Measurements from ENCODE around the gene CDK5RAP2.

Gene CDK5RAP2

DNA sequence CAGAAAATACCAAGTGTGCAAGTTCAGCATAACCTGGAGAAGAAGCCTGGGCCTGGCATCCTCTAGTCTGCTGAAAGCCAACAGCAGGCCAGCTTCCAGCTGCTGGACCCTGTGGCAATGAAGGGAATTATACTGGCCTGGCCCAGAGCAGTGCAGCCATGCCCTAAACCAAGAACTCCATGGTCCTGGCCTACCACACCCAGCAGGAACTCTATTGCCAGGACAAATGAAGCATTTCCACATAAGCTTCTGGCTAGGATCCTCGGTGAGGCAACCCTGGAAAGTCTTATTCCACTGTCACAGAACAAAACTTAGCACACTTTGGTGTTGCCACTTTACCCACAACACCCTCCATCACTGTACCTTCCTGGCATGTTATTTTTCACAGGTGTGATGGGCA is 35.5 kb downstream of the CDK5RAP2 start:
- no peak for DNase-seq (ENCODE audit: low read depth in 1 of 2, low spot score in 1 of 2)
- TF ChIP-seq, protein P1, sequence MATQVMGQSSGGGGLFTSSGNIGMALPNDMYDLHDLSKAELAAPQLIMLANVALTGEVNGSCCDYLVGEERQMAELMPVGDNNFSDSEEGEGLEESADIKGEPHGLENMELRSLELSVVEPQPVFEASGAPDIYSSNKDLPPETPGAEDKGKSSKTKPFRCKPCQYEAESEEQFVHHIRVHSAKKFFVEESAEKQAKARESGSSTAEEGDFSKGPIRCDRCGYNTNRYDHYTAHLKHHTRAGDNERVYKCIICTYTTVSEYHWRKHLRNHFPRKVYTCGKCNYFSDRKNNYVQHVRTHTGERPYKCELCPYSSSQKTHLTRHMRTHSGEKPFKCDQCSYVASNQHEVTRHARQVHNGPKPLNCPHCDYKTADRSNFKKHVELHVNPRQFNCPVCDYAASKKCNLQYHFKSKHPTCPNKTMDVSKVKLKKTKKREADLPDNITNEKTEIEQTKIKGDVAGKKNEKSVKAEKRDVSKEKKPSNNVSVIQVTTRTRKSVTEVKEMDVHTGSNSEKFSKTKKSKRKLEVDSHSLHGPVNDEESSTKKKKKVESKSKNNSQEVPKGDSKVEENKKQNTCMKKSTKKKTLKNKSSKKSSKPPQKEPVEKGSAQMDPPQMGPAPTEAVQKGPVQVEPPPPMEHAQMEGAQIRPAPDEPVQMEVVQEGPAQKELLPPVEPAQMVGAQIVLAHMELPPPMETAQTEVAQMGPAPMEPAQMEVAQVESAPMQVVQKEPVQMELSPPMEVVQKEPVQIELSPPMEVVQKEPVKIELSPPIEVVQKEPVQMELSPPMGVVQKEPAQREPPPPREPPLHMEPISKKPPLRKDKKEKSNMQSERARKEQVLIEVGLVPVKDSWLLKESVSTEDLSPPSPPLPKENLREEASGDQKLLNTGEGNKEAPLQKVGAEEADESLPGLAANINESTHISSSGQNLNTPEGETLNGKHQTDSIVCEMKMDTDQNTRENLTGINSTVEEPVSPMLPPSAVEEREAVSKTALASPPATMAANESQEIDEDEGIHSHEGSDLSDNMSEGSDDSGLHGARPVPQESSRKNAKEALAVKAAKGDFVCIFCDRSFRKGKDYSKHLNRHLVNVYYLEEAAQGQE (IDR thresholded peaks at IDR 0.05; ENCODE audit: insufficient replicate concordance, low read depth), result no peak
- TF ChIP-seq SPI1 (IDR thresholded peaks at IDR 0.05; ENCODE audit: borderline replicate concordance, low read depth) (no peak), CTCF (IDR thresholded peaks at IDR 0.05; ENCODE audit: insufficient read depth, low read length) (no peak), GABPA (IDR thresholded peaks at IDR 0.05; ENCODE audit: low read depth) (no peak), POLR2AphosphoS5 (IDR thresholded peaks at IDR 0.05; ENCODE audit: low read depth) (no peak)
- Histone ChIP-seq H3K27ac (replicated peaks) (no peak overlapping the region), H3K27me3 (ENCODE audit: insufficient read depth, poor library complexity, severe bottlenecking) (no peaks in the 10 kb centered on the region), H3K4me3 (replicated peaks; ENCODE audit: insufficient read depth, low read length) (no peak overlapping the region)

DNA sequence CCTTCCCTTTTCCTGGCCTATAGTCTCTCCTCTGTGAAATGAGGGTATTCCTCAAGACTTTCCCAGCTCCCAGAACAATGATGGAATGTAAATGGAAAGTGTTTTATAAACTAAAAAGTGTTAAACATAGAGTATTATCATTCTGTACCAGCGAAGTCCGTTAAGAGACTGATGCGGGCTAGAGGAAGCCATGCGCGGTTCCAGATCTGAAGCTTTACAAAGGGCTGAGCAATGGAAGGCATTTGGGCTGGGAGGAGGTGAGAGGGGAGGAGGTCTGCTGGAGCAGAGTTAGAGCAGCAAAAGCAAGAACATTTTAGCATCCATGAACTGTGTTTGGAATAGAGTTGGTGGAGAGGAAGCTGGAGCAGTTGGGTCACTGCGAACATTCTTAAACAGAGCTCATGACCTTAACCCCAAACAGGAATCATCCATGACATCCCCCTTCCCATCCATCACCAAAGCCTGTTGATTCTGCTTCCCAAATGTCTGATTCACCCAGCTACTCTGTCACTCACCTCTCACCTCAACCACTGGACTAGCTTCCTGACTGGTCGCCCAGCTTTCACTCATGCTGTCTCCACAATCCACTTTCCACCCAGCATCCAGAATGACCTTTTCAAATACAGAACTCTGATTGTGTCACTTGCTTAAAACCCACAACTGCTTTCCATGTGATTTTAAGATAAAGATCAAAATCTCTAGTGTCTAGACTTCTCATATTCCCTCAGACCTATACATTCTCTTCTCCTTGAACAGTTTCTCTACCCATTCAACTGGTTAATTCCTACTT is 37.1 kb downstream of the CDK5RAP2 start:
- H3K27ac ChIP-seq (replicated peaks), result no peak overlapping the region
- TF ChIP-seq SPI1 (IDR thresholded peaks at IDR 0.05; ENCODE audit: borderline replicate concordance, low read depth) (no peak), CTCF (IDR thresholded peaks at IDR 0.05; ENCODE audit: insufficient read depth, low read length) (no peak), GABPA (IDR thresholded peaks at IDR 0.05; ENCODE audit: low read depth) (no peak), POLR2AphosphoS5 (IDR thresholded peaks at IDR 0.05; ENCODE audit: low read depth) (no peak)
- TF ChIP-seq, protein P1 (IDR thresholded peaks at IDR 0.05; ENCODE audit: insufficient replicate concordance, low read depth), result no peak
- no peaks in the 10 kb centered on the region for H3K27me3 ChIP-seq (ENCODE audit: insufficient read depth, poor library complexity, severe bottlenecking)
- no peak for DNase-seq (ENCODE audit: low read depth in 1 of 2, low spot score in 1 of 2)
- no peak overlapping the region for H3K4me3 ChIP-seq (replicated peaks; ENCODE audit: insufficient read depth, low read length)

DNA sequence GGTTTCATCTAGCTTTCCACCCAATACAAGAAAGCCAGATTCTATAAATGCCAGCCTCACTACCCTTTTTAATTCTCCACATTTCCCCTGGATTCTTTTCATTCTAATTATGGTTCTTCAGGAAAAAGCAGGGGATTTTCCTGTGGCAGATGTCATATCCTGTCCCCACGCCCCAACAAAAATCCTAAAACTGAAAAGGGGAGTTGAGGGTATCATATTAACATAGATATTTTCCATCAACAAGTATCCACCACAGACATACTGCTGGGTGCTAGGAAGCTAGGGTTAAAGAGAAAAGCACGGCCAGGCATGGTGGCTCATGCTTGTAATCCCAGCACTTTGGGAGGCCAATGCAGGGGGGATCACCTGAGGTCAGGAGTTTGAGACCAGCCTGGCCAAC is 38.0 kb downstream of the CDK5RAP2 start:
- Histone ChIP-seq H3K27ac (replicated peaks) (no peak overlapping the region), H3K27me3 (ENCODE audit: insufficient read depth, poor library complexity, severe bottlenecking) (no peaks in the 10 kb centered on the region), H3K4me3 (replicated peaks; ENCODE audit: insufficient read depth, low read length) (no peak overlapping the region)
- TF ChIP-seq SPI1 (IDR thresholded peaks at IDR 0.05; ENCODE audit: borderline replicate concordance, low read depth), result no peak
- no peak for TF ChIP-seq GABPA (IDR thresholded peaks at IDR 0.05; ENCODE audit: low read depth)
- TF ChIP-seq, protein P1 (IDR thresholded peaks at IDR 0.05; ENCODE audit: insufficient replicate concordance, low read depth), result no peak
- TF ChIP-seq CTCF (IDR thresholded peaks at IDR 0.05; ENCODE audit: insufficient read depth, low read length), result no peak
- no peak for TF ChIP-seq POLR2AphosphoS5 (IDR thresholded peaks at IDR 0.05; ENCODE audit: low read depth)
- DNase-seq (ENCODE audit: low read depth in 1 of 2, low spot score in 1 of 2), result no peak
